GM18858 (cell line): ENCODE measurements around the gene TNFRSF14.

Experiments
- ATAC-seq: cut with Tn5 transposase; IDR thresholded peaks from one replicate; pipeline ENCODE4 v1.9.1; 2021; ENCODE audit not compliant: unreplicated experiment

The TNFRSF14 gene

GRCh38 chr1:2597441-2598328 is 41.5 kb downstream of the TNFRSF14 start:
- no peak for ATAC-seq

GRCh38 chr1:2598329-2598931 is 42.3 kb downstream of the TNFRSF14 start:
- ATAC-seq, result no peak

DNA sequence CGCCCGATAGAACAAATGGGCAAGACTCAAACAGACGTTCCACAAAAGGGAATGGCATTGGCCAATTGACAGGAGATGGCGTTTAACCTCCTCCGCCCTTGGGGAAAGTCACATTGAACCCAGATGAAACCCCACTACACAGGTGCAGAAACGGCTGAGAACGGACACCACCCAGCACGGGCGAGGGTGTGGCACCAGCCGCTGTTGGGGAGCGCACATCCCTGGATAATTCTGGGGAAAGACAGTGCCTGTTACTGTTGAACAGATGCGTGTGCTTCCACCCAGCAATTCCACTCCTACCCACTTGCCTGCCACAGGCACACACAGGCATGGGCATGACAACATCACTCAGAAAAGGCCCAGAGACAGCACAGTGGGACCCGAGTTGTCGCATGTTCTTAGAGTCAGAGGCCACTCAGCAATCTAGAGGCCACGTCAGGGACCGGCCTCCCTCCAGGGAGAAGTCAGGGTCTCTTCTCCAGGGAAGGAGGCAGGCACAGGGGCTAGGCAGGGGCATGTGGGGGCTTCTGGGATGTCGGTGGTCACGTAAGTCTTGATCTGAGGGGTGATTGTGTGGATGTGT is 45.6 kb downstream of the TNFRSF14 start:
- no peak for ATAC-seq

DNA sequence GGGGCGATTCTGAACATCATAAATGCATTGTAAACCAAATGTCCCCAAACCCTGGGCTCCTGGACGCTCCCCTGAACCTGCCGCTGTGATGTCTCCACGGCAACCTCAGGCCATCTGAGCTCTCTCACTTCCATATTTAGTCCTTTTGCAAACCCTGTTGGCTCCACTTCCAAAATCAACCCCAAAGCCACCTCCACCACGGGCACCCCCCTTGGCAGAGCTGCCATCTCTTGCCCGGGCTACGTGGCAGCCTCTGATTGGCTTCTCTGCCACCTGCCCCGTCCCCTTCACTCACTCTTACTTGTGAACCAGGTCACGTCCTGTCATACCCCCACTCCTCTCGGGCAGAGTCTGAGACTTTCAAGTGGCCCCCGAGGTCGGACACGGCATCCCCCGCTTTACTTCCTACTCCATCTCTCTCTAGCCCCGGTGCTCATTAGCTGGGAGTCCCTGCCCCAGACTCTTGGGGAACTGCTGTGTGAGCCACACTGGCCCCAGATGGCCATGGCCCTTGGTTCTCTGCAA is 46.2 kb downstream of the TNFRSF14 start:
- ATAC-seq, result no peak

DNA sequence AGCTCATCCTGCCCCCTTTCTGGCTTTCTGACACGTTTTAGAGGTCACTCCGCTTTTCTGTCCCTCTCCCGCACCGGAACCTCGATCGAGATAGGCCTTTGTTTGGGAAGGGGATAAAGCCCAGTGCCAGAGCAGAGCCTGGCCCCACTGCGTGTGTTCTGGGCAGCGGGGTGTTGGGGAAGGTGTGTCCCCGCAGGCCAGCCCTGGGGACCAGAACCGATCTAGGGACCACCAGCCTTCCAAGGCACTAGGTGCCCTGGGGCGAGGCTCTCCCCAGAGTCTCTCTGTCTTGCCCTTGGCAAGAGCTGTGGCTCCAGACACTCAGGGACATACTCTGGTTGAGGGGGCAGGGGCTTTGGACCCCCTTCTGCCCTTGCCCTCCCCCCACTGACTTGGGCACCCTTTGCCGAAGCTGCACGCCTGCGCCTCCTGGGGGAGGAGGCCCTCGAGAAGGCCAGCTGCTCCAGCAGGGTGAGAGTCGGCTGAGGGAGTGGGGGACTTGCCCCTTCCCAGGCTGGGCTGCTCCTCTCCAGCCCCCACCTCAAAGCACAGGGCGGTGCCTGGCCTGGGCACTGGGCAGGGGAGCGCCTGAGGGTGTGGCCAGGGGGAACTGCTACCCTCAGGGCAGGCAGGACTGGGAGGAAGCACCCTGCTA is 46.8 kb downstream of the TNFRSF14 start:
- ATAC-seq, result no peak

GRCh38 chr1:2603521-2604155 is 47.5 kb downstream of the TNFRSF14 start:
- ATAC-seq, result no peak

- ATAC-seq, result no peak
Observed at GRCh38 chr1:2604156-2604843, 48.1 kb downstream of the TNFRSF14 start.

DNA sequence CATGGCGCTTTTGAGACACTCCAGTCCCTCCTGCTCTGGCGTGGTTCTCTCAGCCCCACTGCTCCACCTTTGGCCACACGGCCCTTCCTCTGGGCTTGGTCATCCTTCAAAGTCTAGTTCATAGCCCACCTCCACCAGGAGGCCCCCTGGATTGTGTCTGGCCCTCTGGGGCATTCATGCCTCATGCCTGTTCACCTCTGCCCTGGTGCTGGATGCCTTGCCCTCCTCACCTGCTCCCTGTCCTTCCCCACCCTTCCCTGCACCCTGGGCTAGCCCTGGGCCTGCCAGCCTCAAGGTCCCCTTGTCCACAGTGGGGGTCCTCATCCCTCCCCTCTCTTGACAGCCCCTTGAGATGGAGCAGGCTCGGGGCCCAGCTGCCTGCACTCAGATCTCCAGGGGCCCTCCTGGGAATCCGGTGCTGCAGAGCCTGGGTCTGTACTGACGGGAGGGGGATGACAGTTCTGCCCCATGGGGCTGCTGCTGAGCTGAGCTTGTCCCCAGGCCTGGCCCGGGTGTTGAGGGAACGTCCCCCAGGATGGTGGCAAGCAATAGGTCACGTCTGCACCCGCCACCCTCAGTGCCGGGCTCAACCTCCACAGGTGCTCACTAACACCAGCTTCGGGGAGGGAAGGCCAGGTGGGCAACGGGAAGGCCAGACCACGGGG is 48.8 kb downstream of the TNFRSF14 start:
- no peak for ATAC-seq

- no peak for ATAC-seq
Observed at GRCh38 chr1:2605509-2606395, 49.6 kb downstream of the TNFRSF14 start.

GRCh38 chr1:2606396-2606880 is 50.3 kb downstream of the TNFRSF14 start:
- ATAC-seq, result no peak

GRCh38 chr1:2606881-2607621 is 50.9 kb downstream of the TNFRSF14 start:
- no peak for ATAC-seq

GRCh38 chr1:2607641-2608091 is 51.5 kb downstream of the TNFRSF14 start:
- ATAC-seq, result no peak

GRCh38 chr1:2609319-2610035 is 53.3 kb downstream of the TNFRSF14 start:
- no peak for ATAC-seq

- ATAC-seq, result no peak
Observed at GRCh38 chr1:2610036-2610959, 54.1 kb downstream of the TNFRSF14 start.

DNA sequence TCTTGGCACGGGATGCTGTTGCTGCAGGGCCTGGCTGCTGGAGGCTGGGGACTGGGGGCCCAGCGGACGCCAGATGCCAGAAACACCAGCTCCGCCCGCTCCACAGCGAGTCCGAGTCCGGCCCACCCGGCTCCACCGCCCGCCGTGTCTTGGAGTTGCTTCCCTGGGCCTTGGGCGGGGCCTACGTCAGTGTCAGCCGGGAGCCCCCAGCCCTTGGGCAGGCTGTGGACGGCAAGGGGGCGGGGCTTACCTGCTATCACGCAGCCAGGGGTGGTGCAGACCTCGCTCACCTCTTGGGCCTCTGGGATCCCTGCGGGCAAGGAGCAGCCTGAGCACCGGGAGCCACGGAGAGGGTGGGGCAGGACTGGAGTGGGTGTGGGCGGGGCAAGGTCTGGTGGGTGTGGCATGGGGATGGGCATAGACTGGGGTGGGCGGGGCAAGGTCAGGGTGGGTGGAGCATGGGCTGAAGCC is 54.9 kb downstream of the TNFRSF14 start:
- ATAC-seq, result no peak
